GM19397 (cell line): Measurements from ENCODE around the gene PTPN18.

ENCODE experiments used
- ATAC-seq: cut with Tn5 transposase; IDR thresholded peaks from one replicate; pipeline ENCODE4 v1.9.1; 2021; ENCODE audit warnings: mild to moderate bottlenecking, moderate library complexity; ENCODE audit not compliant: unreplicated experiment

Gene PTPN18

DNA sequence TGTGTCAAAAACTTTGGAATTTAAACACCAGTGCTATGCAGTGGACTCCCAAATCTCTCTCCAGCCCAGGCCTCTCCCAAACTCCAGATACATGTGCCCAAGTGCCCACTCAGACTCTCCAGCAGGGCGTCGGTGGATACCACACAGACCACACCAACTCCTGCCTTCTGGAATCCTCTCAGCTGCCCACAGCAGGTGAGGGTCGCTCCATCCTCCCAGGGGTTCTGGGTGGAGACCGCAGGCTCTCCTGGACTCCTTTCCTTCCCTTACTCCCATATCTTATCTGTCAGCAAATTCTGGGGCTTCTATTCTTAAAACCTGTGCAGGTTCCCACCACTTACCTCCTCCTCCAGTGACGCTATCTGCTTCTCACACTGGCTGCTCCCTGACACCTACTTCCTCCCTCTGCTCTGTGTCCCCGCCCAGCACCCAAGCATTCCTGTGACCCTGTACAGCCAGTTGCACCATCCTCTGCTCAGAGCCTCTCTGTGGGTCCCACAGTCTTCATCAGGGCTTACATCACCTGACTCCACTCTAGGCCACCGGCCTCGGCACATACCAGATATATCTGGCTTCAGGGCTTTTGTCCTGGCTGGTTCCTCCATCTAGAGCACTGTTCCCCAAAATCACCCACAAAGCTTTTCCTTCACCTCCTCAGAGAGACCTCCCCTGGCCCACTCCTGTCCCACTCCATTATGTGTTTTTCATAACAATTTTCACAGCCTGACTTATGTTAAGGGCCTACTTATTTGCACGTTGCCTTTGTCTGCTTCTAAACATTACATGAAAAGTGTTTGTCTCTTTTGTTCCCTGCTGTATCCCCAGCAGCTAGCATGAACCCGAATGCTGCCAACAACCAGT, 15.7 kb upstream of the PTPN18 start:
- no peak for ATAC-seq

DNA sequence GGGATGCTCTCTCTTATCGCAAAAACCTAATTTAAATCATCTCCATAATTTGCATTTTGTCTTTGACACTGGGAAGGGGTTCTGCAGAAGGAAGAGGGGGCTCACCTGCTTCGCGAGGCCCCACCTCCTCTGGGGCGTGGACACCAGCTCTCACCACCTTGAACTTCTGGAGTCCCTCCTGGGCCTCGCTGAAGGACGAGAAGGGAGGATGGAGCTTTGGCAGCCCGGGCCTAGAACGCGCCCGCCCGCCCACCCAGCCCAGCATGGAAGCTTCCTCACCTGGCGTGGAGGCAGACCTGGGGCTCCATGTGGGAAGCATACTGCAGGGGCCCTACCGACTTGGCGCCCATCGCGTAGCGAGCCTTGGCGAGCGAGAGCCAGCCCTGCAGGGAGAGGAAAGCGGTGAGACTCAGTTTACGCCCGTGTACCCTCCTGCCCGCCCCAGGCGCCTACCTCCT, 14.3 kb upstream of the PTPN18 start:
- peak; percentile 0 for ATAC-seq

DNA sequence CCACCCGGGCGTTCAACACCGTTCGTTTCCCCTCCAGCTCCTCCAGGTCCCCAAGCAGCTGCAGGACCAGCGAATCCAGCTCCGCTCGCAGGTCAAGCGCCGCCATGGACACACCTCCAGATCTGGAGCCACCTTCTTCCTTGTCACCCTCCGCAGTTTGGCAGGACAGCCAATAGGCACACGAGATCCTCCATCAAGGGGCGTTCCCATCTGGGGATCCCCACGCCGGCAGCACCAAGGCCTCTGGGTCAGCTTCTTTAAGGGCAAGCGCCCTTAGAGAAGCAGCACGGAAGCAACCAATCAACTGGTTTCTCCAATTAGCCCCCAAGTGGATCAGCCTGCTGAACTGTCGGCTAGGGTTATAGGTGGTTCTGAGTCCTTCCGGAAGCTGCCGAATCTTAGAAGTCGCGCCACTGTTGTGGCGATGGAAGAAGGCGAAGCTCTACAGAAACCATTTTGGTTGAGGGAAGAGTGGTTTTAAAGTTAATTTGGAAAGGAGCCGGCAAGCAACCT, 13.8 kb upstream of the PTPN18 start:
- ATAC-seq: peak; percentile 69

DNA sequence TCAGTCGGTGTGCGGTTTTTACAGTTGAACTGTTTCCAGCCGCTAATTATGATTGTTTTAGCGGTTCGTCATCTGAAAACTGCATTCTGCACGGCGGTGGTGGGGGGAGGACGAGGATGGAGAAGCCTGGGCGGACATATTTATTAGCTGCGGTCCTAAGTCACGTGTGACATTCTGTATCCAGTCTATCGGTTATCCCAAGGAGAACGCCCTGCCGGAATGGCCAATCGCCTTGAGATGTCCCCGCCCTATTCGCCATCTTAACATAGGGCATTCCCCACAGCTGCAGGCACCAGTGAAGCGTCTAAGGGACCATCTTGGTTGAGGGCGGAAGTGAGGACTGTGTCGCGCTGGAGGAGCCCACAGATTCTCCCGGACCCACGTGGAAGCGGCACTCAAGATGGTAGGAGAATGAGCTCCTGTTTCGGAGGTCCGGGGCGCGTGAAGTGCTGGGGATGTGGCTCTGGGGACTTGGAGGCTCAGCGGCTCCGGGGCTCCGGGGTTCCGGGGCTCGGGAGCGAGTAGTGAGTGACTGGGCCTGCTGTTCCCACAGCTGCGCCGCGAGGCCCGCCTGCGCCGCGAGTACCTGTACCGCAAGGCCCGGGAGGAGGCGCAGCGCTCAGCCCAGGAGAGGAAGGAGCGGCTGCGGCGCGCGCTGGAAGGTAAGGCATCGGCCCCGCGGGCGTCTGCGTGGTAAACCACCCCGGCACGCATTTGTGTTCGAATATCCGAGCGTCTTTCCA, 13.2 kb upstream of the PTPN18 start, which contains the start of gene IMP4:
Gene IMP4 (plus strand): TSS at position 365 of the 743 bp plus-strand sequence. CDS start 36 bp downstream, at position 401.
- ATAC-seq: peak; percentile 83

DNA sequence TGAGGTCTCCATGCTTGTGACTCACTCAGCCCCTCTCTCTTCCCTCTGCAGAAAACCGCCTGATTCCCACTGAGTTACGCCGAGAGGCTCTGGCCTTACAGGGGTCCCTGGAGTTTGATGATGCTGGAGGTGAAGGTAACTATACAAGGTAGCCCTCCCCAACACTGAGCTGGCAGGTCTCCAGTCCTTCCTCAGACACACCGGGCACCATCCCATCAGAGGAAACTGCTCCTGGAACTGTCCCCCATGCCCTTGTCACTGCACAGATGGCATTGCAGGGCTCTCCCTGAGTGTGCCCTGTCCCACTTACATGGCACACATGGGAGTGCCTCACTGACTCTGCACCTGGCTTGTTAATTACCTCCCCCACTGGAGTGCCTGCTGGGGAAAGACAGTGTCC, 11.3 kb upstream of the PTPN18 start:
- no peak for ATAC-seq

DNA sequence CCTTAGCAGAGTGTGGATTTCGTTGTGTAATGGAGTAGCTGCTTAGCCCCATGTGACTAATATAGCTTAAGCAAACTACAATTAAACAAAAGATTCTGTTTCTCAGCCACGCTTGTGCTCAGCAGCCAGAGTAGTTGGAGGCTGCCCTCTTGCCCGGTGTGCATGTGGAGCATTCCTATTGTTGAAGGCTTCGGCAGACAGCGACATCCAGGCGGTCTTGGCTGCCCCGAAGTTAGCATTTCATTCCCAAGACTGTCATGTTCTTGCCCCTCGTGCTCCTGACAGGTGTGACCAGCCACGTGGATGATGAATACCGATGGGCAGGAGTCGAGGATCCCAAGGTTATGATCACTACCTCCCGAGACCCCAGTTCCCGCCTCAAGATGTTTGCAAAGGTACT, 10.8 kb upstream of the PTPN18 start:
- no peak for ATAC-seq

DNA sequence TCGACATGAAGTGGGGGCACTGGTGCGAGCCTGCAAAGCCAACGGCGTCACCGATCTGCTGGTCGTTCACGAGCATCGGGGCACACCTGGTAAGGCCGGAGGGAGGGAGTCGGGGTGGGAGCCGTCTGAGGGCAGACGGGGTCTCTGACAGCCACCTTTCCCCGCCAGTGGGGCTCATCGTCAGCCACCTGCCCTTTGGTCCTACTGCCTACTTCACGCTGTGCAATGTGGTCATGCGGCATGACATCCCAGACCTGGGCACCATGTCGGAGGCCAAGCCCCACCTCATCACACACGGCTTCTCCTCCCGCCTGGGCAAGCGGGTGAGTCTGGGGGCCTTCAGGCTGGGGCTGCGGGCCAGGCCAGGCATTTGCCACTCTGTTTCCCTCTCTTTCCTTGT, 10.2 kb upstream of the PTPN18 start:
- ATAC-seq: no peak

DNA sequence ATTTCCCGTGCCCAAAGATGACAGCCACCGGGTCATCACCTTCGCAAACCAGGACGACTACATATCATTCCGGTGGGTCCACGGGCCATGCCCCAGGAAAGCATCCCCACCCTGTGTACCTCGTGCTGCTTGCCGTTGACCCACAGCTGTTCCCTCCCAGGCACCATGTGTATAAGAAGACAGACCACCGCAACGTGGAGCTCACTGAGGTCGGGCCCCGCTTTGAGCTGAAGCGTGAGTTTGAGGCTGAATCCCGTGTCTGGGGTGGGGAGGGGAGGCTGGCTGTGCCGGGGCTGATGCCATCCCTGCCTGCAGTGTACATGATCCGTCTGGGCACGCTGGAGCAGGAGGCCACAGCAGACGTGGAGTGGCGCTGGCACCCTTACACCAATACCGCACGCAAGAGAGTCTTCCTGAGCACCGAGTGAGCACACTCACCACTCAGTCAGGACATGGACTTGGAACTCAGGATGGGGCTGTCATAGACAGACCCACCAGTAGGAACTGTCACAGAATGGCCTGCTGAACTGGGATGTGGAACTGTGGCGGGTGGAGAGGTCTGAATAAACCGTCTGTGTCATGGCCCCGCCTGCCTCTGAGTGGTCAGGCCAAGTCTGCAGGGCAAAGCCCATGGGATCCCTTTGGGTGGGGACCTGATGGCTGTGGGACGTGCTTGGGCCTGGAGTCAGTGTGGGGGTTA, 9.7 kb upstream of the PTPN18 start:
- ATAC-seq: no peak

DNA sequence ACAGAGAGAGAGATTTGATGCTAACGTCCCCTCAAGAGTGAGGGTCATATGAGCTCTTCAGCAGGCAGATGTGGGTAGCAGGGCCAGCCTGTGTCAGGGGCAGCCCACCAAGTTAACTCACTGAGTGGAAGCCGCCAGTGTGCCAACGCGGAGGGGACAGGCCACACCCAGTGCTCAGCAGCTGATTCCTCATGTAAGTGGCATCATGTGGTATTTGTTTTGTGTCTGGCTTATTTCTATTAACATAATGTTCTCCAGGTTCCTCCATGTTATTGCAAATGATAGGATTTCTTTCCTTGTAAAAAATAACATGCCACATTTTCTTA, 9.2 kb upstream of the PTPN18 start:
- ATAC-seq: no peak

DNA sequence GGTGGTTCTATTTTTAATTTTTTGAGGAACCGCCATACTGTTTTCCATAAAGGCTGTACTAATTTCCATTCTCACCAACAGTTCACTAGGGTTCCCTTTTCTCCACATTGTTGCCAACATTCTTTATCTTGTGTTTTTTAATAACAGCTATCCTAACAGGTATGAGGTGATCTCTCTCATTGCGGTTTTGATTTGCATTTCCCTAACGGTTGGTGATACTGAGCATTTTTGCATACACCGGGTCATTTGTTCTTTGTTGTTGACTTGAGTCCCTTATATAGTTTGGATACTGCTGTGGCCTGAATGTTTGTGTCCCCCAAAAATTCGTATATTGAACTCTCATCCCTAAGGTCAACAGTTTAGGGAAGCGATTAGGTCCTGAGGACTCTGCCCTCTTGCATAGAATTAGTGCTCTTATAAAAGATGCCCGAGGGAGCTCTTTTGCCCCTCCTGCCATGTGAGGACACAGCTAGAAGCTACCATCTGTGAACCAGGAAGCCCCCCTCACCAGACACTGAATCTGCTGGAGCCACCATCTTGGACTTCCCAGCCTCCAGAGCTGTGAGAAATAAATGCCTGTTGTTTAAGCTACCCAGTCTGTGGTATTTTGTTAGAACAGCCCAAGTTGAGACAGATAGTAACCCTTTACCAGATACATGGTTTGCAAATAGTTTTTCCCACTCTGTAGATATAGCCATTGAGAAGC, 8.5 kb upstream of the PTPN18 start:
- ATAC-seq: no peak

DNA sequence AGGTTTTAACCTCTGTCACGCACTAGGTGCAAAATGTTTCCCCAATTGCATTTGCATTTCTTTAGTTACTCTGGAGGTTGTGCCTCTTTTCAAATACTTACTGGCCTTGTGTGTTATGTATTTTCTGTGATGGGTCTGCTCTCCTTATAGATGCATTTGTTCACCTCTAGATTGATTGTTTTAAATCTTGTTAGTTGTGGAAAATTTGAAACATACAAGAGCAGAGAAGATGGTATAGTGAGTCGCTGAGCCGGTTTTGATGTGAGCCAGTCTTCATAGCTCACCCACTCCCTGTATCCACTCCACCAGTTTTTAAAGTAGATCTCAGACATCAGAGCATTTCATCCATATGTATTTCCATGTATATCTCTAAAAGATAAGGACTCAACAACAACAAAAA, 6.7 kb upstream of the PTPN18 start:
- no peak for ATAC-seq

DNA sequence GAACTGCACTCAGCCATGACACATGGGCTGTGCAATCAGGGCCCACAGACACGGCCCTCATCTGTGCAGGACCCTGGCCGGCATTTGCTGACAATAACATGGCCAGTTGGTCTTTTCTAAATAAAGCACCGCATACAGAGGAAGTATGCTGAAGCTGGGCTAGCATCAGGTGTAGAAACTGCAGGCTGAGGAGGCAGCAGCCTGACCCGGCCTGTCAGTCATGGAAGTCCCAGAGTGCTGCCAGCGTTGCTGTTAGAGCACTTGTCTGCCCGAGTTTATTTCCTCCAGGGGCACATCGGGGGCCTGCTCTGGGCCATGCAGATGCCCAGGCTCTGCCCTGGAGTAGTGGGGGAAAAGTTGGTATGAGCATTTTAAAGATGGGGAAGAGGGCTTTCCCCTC, 4.1 kb upstream of the PTPN18 start:
- no peak for ATAC-seq

DNA sequence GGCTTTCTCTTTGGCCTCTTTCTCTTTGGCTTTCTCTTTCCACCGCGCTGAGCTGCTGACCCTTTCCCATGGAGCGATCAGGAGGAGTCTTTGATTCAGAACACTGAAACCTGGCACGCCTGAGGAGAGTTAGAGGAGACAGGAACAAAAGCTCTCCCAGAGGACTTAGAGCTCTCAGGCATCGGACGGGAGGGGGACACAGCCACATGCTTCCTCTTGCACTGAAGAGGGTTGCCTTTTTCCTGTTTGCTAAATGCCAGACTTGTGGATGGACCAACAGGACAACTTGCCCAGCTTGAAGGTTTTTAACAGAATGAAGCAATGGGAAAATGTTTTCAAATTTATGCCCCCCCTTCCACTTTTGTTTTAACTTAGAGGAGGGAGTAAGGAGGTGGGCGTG, 3.6 kb upstream of the PTPN18 start:
- ATAC-seq: no peak

DNA sequence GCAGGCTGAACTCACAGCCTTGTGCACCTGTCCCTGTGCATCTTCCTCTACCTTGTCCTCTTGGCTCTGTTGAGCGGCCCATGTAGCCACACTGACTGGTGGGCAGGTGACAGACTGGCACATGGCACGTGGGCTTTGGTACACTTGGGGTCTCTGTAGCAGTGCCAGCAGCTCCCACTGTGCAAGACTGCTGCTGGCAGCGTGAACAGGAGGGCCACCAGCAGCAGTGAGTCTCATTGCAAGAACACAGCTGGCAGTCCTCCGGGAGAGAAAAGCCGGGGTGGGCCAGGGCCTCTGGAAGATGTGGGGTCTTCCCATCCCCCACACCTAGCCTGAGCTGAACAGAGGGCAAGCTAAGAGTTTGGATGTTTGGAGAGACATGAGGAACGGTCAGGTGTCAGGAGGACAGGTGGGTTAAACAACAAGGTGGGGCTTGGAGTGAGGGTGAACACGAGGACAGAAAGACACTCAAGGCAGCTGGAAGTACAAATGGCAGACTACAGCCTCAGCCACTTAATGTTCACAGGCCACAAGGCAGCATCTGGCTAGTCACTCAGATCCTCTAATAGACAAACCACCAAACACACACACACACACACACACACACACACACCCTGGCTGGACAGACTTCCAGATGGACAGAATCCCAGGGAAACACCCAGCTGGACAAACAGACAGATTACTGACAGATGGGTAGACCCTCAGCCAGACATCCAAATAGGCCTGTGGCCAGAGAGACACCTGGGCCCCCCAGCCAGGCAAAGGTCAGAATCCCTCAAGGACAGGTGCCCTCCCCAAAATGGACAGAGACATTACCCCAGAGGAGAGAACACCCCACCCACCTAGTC, 2.3 kb upstream of the PTPN18 start:
- no peak for ATAC-seq

DNA sequence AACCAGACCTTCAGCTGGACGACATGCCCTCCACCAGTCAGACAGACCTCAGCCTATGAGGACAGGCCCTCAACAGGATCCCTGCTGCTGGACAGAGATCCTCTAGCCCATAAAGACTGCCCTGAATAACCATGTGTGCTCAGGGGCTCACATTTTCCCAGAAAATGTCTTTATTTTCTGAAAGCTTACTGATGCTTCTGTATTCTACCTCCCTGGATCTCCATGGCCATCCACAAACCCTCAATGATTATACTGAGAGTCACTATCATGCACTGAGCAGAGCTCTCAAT, 1.8 kb upstream of the PTPN18 start:
- ATAC-seq: no peak

DNA sequence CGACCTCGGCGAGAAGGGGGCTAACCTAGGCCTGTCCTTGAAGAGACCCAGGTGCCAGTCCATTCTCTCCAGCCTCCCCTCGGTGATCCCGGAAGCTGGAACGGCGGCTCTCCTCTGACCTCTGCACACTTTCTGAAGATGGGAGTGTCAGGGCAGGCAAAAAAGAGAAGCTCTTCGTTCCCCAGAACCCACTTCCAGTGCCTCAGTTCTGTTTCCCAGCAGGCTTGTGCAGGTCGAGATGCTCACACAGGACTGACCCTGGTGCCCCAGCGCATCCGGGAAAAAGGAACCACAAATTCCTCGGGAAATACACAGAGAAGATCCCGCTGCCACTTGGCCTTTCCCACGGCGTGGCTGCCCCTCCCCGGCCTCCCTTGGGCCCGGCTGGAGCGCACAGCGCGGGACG, 681 bp upstream of the PTPN18 start:
- ATAC-seq: no peak

DNA sequence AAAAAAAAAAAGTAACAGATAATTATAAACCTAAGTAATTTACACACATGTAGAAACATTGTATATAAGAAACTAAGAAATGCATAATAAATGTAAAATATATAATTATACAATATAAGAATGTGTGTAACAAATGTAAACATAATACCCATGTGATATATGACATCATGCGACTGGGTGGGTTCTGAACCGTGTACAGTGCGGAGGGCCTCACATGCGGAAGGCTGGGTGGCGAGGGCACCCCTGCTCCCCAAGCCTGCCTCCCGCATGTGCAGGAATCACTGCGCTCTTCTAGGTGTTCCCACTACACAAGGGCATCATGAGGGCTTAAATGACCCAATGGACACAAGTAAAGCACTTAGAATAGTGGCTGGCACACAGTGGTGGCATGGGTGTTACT, 2.0 kb downstream of the PTPN18 start:
- ATAC-seq: no peak

DNA sequence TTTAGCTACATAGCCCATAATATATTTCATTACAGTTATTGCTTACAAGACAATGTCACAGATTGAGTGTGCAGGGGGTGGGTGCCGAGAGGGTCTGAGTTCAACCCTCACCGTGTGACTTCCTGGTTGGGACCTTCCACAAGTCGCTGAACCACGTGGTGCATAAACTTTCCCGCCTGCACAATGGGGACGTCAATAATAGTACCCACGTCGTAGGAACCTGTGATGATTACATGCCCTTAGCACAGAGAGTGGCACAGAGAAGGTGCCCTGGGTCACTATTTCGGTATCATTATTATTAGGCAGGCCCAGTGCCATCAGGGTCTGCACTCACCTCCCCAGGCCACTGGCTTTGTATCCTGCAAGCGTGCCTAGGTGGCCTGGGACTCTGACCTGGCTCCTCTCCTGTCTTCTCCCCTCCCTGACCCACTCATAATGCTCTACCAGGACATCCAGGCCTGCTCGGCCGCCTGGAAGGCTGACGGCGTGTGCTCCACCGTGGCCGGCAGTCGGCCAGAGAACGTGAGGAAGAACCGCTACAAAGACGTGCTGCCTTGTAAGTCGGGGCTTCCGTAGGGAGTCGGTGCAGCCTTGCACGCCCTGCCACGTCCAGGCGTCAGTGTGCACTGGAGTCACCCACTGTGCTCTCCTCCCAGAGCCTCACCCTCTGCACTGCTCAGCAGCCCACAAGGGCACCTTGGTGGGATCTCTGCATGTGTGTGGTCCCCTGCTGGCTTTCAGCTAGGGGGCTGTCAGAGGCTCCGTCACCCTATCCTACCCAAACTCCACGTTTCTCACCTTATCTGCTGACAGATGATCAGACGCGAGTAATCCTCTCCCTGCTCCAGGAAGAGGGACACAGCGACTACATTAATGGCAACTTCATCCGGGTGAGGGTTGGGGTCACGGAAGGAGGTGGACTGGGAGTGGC, 2.8 kb downstream of the PTPN18 start:
- no peak for ATAC-seq

DNA sequence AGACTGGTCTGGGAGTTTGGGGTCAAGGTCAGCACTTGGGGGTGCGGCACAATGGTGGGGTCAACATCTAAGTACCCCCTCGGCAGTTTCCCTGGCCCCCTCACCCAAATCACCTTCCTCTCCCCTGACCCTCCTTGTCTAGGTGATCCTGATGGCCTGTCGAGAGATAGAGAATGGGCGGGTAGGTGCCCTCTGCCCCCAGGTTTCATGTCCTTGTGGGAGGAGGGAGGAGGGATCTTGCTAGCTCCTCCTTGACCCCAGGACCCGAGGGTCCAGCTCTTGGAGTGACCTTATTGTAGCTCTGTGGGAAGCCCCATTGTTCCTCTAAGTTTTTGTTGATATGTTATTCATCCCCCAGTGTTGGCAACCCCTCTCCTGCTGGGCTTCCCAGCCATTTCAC, 3.6 kb downstream of the PTPN18 start:
- ATAC-seq: no peak
